GM23338 (cell line): ENCODE measurements around the gene MOV10. TPM values are rescaled to one million over a fixed set of nuclear protein-coding genes. Genes with fewer than 3 reads are reported as not detected.

Source experiments
- ATAC-seq: fragments of 200-7000 bp; cut with Tn5 transposase; 3 replicates; pipeline ENCODE4 v1.9.1; 2020
- DNase-seq: peaks from one replicate; pipeline ENCODE4 v3.0.0-alpha.2; 2015; ENCODE audit warnings: low spot score
- H2AFZ ChIP-seq: fragments of 200-600 bp; sonication (generic); 2 replicates; pipeline ENCODE4 v1.8.0; 2016; ENCODE audit warnings: antibody characterized with exemption, mild to moderate bottlenecking, moderate library complexity
- H3F3A ChIP-seq: fragments of 200-600 bp; sonication (generic); replicated peaks from 2 replicates; pipeline ENCODE4 v1.8.0; 2017; ENCODE audit warnings: antibody characterized with exemption, mixed run types, low read depth
- H3K27ac ChIP-seq: fragments of 200-600 bp; sonication (generic); 2 replicates; pipeline ENCODE4 v1.6.1; 2016; ENCODE audit warnings: low read depth
- H3K27me3 ChIP-seq: fragments of 200-600 bp; sonication (generic); 2 replicates; pipeline ENCODE4 v1.8.0; 2016; ENCODE audit warnings: mild to moderate bottlenecking, mixed run types, moderate library complexity; ENCODE audit not compliant: insufficient read depth
- H3K36me3 ChIP-seq: fragments of 200-600 bp; sonication (generic); 2 replicates; pipeline ENCODE4 v1.8.0; 2016; ENCODE audit warnings: mild to moderate bottlenecking; ENCODE audit not compliant: insufficient read depth
- H3K4me1 ChIP-seq: fragments of 200-600 bp; sonication (generic); 2 replicates; pipeline ENCODE4 v1.8.0; 2016; ENCODE audit warnings: mild to moderate bottlenecking, moderate library complexity; ENCODE audit not compliant: insufficient read depth
- H3K4me2 ChIP-seq: fragments of 200-600 bp; sonication (generic); 2 replicates; pipeline ENCODE4 v1.7.1; 2017; ENCODE audit warnings: mixed run types
- H3K4me3 ChIP-seq: fragments of 200-600 bp; sonication (generic); 2 replicates; pipeline ENCODE4 v1.6.1; 2016; ENCODE audit warnings: mixed run types
- H3K79me2 ChIP-seq: fragments of 200-600 bp; sonication (generic); replicated peaks from 2 replicates; pipeline ENCODE4 v1.8.0; 2017; ENCODE audit warnings: mild to moderate bottlenecking; ENCODE audit not compliant: insufficient read depth
- H3K9me2 ChIP-seq: fragments of 200-600 bp; sonication (generic); 2 replicates; pipeline ENCODE4 v1.8.0; 2017; ENCODE audit not compliant: insufficient read depth
- H4K20me1 ChIP-seq: fragments of 200-600 bp; sonication (generic); replicated peaks from 2 replicates; pipeline ENCODE4 v1.8.0; 2017; ENCODE audit warnings: mild to moderate bottlenecking; ENCODE audit not compliant: insufficient read depth
- H3K27ac Mint-ChIP-seq: 2 replicates; pipeline ENCODE4 v1.8.0; 2020; ENCODE audit warnings: inconsistent platforms, mild to moderate bottlenecking, moderate library complexity, mixed read lengths
- H3K27me3 Mint-ChIP-seq: 3 replicates; pipeline ENCODE4 v1.8.0; 2022; ENCODE audit warnings: low read depth, mild to moderate bottlenecking, moderate library complexity, mixed read lengths, inconsistent platforms; ENCODE audit not compliant: insufficient read depth, poor library complexity
- H3K36me3 Mint-ChIP-seq: 3 replicates; pipeline ENCODE4 v1.8.0; 2021; ENCODE audit warnings: low read depth, mild to moderate bottlenecking, inconsistent platforms, moderate library complexity, mixed read lengths
- H3K4me1 Mint-ChIP-seq: 3 replicates; pipeline ENCODE4 v1.8.0; 2020; ENCODE audit warnings: mild to moderate bottlenecking, inconsistent platforms, mixed read lengths
- H3K4me3 Mint-ChIP-seq: 3 replicates; pipeline ENCODE4 v1.8.0; 2021; ENCODE audit warnings: moderate library complexity, mild to moderate bottlenecking, inconsistent platforms, mixed read lengths
- H3K9me3 Mint-ChIP-seq: 3 replicates; pipeline ENCODE4 v1.8.0; 2020; ENCODE audit warnings: moderate library complexity, mild to moderate bottlenecking, inconsistent platforms, mixed read lengths
- NANOG ChIP-seq: IDR thresholded peaks from 2 replicates; pipeline ENCODE4 v1.6.1; 2016; ENCODE audit warnings: antibody characterized with exemption, borderline replicate concordance
- REST ChIP-seq: IDR thresholded peaks from one replicate; pipeline ENCODE4 v1.6.1; 2018; ENCODE audit warnings: antibody characterized with exemption; ENCODE audit not compliant: unreplicated experiment
- STAT1 ChIP-seq: IDR thresholded peaks from one replicate; pipeline ENCODE4 v1.6.1; 2016; ENCODE audit warnings: antibody characterized with exemption; ENCODE audit not compliant: unreplicated experiment
- ZNF114 ChIP-seq: fragments of 250-450 bp; sonication (Bioruptor Pico); IDR thresholded peaks from 2 replicates; pipeline ENCODE4 v1.5.0; 2020; ENCODE audit warnings: mild to moderate bottlenecking, moderate library complexity
- ZNF331 ChIP-seq: fragments of 250-450 bp; sonication (Bioruptor Pico); IDR thresholded peaks from 2 replicates; pipeline ENCODE4 v1.5.0; 2020; ENCODE audit warnings: low read depth, mild to moderate bottlenecking, moderate library complexity
- polyA plus RNA-seq: library from polyadenylated mRNA; unstranded; fragments of >200 nt; fragmentation: Nextera tagmentation; extraction: Ambion mirVana; gene quantifications from 2 replicates; pipeline ENCODE4 v1.2.1, GENCODE V29; 2016
- total RNA-seq: library from RNA; depleted of rRNA; stranded (reverse); fragments of >200 nt; shearing (Covaris generic); gene quantifications from 2 replicates; pipeline ENCODE4 v1.2.3, GENCODE V29; 2014
- TF ChIP-seq, protein P1 (sequence below): fragments of 250-450 bp; sonication (Bioruptor Pico); IDR thresholded peaks from 2 replicates; pipeline ENCODE4 v1.5.0; 2020; ENCODE audit warnings: mild to moderate bottlenecking, moderate library complexity
- TF ChIP-seq, protein P2 (sequence below), 2 experiments: fragments of 200-600 bp in 1 of 2; sonication (generic) in 1 of 2; conservative IDR thresholded peaks; 2 replicates each; pipeline versions ENCODE4 v1.5.1 to v1.6.1; 2016 to 2017; ENCODE audit warnings: antibody characterized with exemption in 2 of 2, low read depth in 2 of 2, mild to moderate bottlenecking in 2 of 2, moderate library complexity in 1 of 2

MOV10 gene
- total and polyA plus RNA-seq, 2 experiments from 2014 or later: 53.6 to 77.6 TPM

- TF ChIP-seq, protein P1, sequence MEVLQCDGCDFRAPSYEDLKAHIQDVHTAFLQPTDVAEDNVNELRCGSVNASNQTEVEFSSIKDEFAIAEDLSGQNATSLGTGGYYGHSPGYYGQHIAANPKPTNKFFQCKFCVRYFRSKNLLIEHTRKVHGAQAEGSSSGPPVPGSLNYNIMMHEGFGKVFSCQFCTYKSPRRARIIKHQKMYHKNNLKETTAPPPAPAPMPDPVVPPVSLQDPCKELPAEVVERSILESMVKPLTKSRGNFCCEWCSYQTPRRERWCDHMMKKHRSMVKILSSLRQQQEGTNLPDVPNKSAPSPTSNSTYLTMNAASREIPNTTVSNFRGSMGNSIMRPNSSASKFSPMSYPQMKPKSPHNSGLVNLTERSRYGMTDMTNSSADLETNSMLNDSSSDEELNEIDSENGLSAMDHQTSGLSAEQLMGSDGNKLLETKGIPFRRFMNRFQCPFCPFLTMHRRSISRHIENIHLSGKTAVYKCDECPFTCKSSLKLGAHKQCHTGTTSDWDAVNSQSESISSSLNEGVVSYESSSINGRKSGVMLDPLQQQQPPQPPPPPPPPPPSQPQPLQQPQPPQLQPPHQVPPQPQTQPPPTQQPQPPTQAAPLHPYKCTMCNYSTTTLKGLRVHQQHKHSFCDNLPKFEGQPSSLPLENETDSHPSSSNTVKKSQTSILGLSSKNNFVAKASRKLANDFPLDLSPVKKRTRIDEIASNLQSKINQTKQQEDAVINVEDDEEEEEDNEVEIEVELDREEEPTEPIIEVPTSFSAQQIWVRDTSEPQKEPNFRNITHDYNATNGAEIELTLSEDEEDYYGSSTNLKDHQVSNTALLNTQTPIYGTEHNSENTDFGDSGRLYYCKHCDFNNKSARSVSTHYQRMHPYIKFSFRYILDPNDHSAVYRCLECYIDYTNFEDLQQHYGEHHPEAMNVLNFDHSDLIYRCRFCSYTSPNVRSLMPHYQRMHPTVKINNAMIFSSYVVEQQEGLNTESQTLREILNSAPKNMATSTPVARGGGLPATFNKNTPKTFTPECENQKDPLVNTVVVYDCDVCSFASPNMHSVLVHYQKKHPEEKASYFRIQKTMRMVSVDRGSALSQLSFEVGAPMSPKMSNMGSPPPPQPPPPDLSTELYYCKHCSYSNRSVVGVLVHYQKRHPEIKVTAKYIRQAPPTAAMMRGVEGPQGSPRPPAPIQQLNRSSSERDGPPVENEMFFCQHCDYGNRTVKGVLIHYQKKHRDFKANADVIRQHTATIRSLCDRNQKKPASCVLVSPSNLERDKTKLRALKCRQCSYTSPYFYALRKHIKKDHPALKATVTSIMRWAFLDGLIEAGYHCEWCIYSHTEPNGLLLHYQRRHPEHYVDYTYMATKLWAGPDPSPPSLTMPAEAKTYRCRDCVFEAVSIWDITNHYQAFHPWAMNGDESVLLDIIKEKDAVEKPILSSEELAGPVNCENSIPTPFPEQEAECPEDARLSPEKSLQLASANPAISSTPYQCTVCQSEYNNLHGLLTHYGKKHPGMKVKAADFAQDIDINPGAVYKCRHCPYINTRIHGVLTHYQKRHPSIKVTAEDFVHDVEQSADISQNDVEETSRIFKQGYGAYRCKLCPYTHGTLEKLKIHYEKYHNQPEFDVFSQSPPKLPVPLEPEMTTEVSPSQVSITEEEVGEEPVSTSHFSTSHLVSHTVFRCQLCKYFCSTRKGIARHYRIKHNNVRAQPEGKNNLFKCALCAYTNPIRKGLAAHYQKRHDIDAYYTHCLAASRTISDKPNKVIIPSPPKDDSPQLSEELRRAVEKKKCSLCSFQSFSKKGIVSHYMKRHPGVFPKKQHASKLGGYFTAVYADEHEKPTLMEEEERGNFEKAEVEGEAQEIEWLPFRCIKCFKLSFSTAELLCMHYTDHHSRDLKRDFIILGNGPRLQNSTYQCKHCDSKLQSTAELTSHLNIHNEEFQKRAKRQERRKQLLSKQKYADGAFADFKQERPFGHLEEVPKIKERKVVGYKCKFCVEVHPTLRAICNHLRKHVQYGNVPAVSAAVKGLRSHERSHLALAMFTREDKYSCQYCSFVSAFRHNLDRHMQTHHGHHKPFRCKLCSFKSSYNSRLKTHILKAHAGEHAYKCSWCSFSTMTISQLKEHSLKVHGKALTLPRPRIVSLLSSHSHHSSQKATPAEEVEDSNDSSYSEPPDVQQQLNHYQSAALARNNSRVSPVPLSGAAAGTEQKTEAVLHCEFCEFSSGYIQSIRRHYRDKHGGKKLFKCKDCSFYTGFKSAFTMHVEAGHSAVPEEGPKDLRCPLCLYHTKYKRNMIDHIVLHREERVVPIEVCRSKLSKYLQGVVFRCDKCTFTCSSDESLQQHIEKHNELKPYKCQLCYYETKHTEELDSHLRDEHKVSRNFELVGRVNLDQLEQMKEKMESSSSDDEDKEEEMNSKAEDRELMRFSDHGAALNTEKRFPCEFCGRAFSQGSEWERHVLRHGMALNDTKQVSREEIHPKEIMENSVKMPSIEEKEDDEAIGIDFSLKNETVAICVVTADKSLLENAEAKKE: no peak
- no peak for TF ChIP-seq NANOG
Measured at GRCh38 chr1:112686417-112686816, 12.0 kb downstream of the MOV10 start (continued).

DNA sequence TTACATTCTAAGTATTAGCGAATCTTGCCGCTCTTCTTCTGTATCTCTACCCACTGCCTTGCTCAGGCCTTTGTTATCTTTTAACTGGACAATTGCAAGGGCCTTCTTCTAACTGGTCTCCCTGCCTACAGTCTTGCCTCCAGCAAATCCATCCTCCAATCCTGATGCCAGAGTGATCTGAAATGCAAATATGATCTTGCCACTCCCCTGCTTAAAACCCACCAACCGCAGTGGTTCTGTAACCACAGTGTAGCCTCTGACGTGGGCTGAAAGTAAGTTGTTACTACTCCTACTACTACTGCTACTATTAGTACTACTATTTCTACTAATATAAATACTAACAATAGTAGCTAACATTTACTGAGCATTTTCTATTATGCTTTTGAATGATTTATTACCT, 12.4 kb downstream of the MOV10 start:
- ATAC-seq (peak; percentile 48), DNase-seq (no peak)
- Histone ChIP-seq H3F3A (no peaks in the 10 kb centered on the region), H3K9me2 (no peaks in the 10 kb centered on the region), H3K4me2 (no peak overlapping the region), H4K20me1 (peaks cover 5% of the 10 kb centered on the region; the same call in 1 of the 2 replicates), H3K79me2 (peaks cover 9% of the 10 kb centered on the region), H3K4me3 (no peak overlapping the region), H2AFZ (no peak overlapping the region), H3K36me3 (no peaks in the 10 kb centered on the region; the same call in 1 of the 2 replicates), H3K27me3 (no peaks in the 10 kb centered on the region), H3K4me1 (no peaks in the 10 kb centered on the region; the same call in none of the 2 replicates), H3K27ac (no peak overlapping the region)
- H3K4me3 Mint-ChIP-seq: no peak overlapping the region
- H3K9me3 Mint-ChIP-seq: no peaks in the 10 kb centered on the region
- H3K4me1 Mint-ChIP-seq: peaks cover 22% of the 10 kb centered on the region
- TF ChIP-seq ZNF114 (CRISPR knock-in tag) (no peak), ZNF331 (no peak), STAT1 (no peak), REST (no peak)
- TF ChIP-seq, protein P2, sequence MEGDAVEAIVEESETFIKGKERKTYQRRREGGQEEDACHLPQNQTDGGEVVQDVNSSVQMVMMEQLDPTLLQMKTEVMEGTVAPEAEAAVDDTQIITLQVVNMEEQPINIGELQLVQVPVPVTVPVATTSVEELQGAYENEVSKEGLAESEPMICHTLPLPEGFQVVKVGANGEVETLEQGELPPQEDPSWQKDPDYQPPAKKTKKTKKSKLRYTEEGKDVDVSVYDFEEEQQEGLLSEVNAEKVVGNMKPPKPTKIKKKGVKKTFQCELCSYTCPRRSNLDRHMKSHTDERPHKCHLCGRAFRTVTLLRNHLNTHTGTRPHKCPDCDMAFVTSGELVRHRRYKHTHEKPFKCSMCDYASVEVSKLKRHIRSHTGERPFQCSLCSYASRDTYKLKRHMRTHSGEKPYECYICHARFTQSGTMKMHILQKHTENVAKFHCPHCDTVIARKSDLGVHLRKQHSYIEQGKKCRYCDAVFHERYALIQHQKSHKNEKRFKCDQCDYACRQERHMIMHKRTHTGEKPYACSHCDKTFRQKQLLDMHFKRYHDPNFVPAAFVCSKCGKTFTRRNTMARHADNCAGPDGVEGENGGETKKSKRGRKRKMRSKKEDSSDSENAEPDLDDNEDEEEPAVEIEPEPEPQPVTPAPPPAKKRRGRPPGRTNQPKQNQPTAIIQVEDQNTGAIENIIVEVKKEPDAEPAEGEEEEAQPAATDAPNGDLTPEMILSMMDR (conservative IDR thresholded peaks at IDR 0.05; ENCODE audit: low read depth in 2 of 2): no peak
- no peak overlapping the region for H3K27ac Mint-ChIP-seq
- H3K27me3 Mint-ChIP-seq: peaks cover 2% of the 10 kb centered on the region
- peaks cover 14% of the 10 kb centered on the region for H3K36me3 Mint-ChIP-seq
